Inflammatory macrophage (primary cell): ENCODE measurements around the gene PRRX1.
A peak's percentile ranks its signal among the peaks of the same experiment; 100 is the strongest.

Source experiments
- DNase-seq, 2 donors: peaks; one replicate each; pipeline ENCODE4 v3.0.0-alpha.2; 2020 to 2022

Gene PRRX1

GRCh38 chr1:170664828-170665612 lies 1.1 kb downstream of the PRRX1 start:
- no peak for DNase-seq

GRCh38 chr1:170665629-170666028 lies 1.7 kb downstream of the PRRX1 start:
- no peak for DNase-seq

- no peak for DNase-seq
These were observed 2.8 kb downstream of the PRRX1 start for GRCh38 chr1:170666541-170667254.

- peak; percentile 33 to 50 for DNase-seq
These were observed 4.5 kb downstream of the PRRX1 start for GRCh38 chr1:170668209-170669106.

GRCh38 chr1:170669107-170669445 lies 5.1 kb downstream of the PRRX1 start:
- no peak for DNase-seq

GRCh38 chr1:170669586-170670530 lies 5.9 kb downstream of the PRRX1 start:
- DNase-seq, result no peak

- no peak for DNase-seq
These were observed 7.1 kb downstream of the PRRX1 start for GRCh38 chr1:170670802-170671628.

- no peak for DNase-seq
These were observed 7.7 kb downstream of the PRRX1 start for GRCh38 chr1:170671629-170671963.

GRCh38 chr1:170672316-170672715 lies 8.4 kb downstream of the PRRX1 start:
- no peak for DNase-seq

GRCh38 chr1:170674239-170674638 lies 10.3 kb downstream of the PRRX1 start:
- DNase-seq, result no peak

- DNase-seq, result no peak
These were observed 11.1 kb downstream of the PRRX1 start for GRCh38 chr1:170674986-170675385.

GRCh38 chr1:170675865-170676264 lies 11.9 kb downstream of the PRRX1 start:
- DNase-seq, result no peak

GRCh38 chr1:170676628-170677027 lies 12.7 kb downstream of the PRRX1 start:
- no peak for DNase-seq

- DNase-seq, result no peak
These were observed 14.2 kb downstream of the PRRX1 start for GRCh38 chr1:170678027-170678600.

GRCh38 chr1:170680428-170680827 lies 16.5 kb downstream of the PRRX1 start:
- no peak for DNase-seq

GRCh38 chr1:170682169-170682568 lies 18.2 kb downstream of the PRRX1 start:
- no peak for DNase-seq

GRCh38 chr1:170682809-170683208 lies 18.9 kb downstream of the PRRX1 start:
- DNase-seq, result no peak

- DNase-seq, result no peak
These were observed 21.2 kb downstream of the PRRX1 start for GRCh38 chr1:170685166-170685565.

- no peak for DNase-seq
These were observed 22.4 kb downstream of the PRRX1 start for GRCh38 chr1:170686291-170686690.

GRCh38 chr1:170687621-170688020 lies 23.7 kb downstream of the PRRX1 start:
- DNase-seq, result no peak

- no peak for DNase-seq
These were observed 27.3 kb downstream of the PRRX1 start for GRCh38 chr1:170691258-170691657.
